Astrocyte (in vitro differentiated cells and primary cell): ENCODE data around the gene GPER1. TPM values are rescaled to one million over a fixed set of nuclear protein-coding genes. Genes with fewer than 3 reads are reported as not detected.

Source experiments
- DNase-seq: peaks from one replicate; pipeline ENCODE4 v3.0.0-alpha.2; 2010; ENCODE audit warnings: low read depth
- FAIRE-seq: peaks from 2 replicates; lab custom pipeline; 2011; peaks lifted over from hg19 to GRCh38; lab: Jason Lieb, UNC
- H2AFZ ChIP-seq: 2 replicates; pipeline ENCODE4 v1.6.0; 2012; ENCODE audit warnings: low read depth, low read length, inconsistent platforms
- H3K27ac ChIP-seq: 2 replicates; pipeline ENCODE4 v1.5.1; 2011; ENCODE audit warnings: low read depth, low read length, inconsistent platforms
- H3K27me3 ChIP-seq: 2 replicates; pipeline ENCODE4 v1.6.0; 2011; ENCODE audit warnings: low read length, inconsistent platforms; ENCODE audit not compliant: insufficient read depth
- H3K36me3 ChIP-seq: 2 replicates; pipeline ENCODE4 v1.5.1; 2011; ENCODE audit warnings: low read length, inconsistent platforms; ENCODE audit not compliant: insufficient read depth
- H3K4me1 ChIP-seq: 2 replicates; pipeline ENCODE4 v1.5.1; 2011; ENCODE audit warnings: low read length, inconsistent platforms; ENCODE audit not compliant: insufficient read depth
- H3K4me2 ChIP-seq: 2 replicates; pipeline ENCODE4 v1.6.0; 2012; ENCODE audit warnings: low read length, inconsistent platforms
- H3K4me3 ChIP-seq: 2 replicates; pipeline ENCODE4 v1.5.1; 2011; ENCODE audit warnings: low read depth, mild to moderate bottlenecking, low read length, inconsistent platforms; ENCODE audit not compliant: insufficient read depth
- H3K79me2 ChIP-seq: 2 replicates; pipeline ENCODE4 v1.6.0; 2012; ENCODE audit warnings: mild to moderate bottlenecking, low read length, inconsistent platforms; ENCODE audit not compliant: insufficient read depth
- H3K9ac ChIP-seq: 2 replicates; pipeline ENCODE4 v1.6.0; 2012; ENCODE audit warnings: mild to moderate bottlenecking, low read length, inconsistent platforms
- H3K9me3 ChIP-seq: 2 replicates; pipeline ENCODE4 v1.5.1; 2012; ENCODE audit warnings: low read depth, mild to moderate bottlenecking, low read length, inconsistent platforms; ENCODE audit not compliant: insufficient read depth
- H4K20me1 ChIP-seq: 2 replicates; pipeline ENCODE4 v1.6.0; 2012; ENCODE audit warnings: low read length, inconsistent platforms; ENCODE audit not compliant: insufficient read depth
- H3K27ac Mint-ChIP-seq: one replicate; pipeline ENCODE4 v1.8.0; 2021; ENCODE audit warnings: mild to moderate bottlenecking, mixed read lengths; ENCODE audit not compliant: unreplicated experiment
- H3K27me3 Mint-ChIP-seq: one replicate; pipeline ENCODE4 v1.8.0; 2021; ENCODE audit warnings: low read depth, mixed read lengths; ENCODE audit not compliant: unreplicated experiment
- H3K36me3 Mint-ChIP-seq: one replicate; pipeline ENCODE4 v1.8.0; 2021; ENCODE audit warnings: low read depth, mixed read lengths; ENCODE audit not compliant: unreplicated experiment
- H3K4me1 Mint-ChIP-seq: one replicate; pipeline ENCODE4 v1.8.0; 2021; ENCODE audit warnings: low read depth, mixed read lengths; ENCODE audit not compliant: unreplicated experiment
- H3K4me3 Mint-ChIP-seq: one replicate; pipeline ENCODE4 v1.8.0; 2021; ENCODE audit warnings: mild to moderate bottlenecking, moderate library complexity, mixed read lengths; ENCODE audit not compliant: unreplicated experiment
- H3K9me3 Mint-ChIP-seq: one replicate; pipeline ENCODE4 v1.8.0; 2021; ENCODE audit warnings: mild to moderate bottlenecking, mixed read lengths; ENCODE audit not compliant: unreplicated experiment
- EZH2 ChIP-seq: IDR thresholded peaks from 2 replicates; pipeline ENCODE4 v1.6.1; 2012; ENCODE audit warnings: mild to moderate bottlenecking, low read length, inconsistent platforms; ENCODE audit not compliant: insufficient read depth
- total RNA-seq: library from RNA; stranded (reverse); gene quantifications from 2 replicates; pipeline ENCODE4 v1.2.1, GENCODE V29; 2021
- TF ChIP-seq, protein P1 (sequence below): IDR thresholded peaks from 2 replicates; pipeline ENCODE4 v1.5.1; 2011; ENCODE audit warnings: low read depth, mild to moderate bottlenecking, inconsistent platforms, low read length, moderate library complexity; ENCODE audit not compliant: insufficient read depth

The GPER1 gene
- total RNA-seq, 1 donor from 2014 or later, result 17.4 TPM

DNA sequence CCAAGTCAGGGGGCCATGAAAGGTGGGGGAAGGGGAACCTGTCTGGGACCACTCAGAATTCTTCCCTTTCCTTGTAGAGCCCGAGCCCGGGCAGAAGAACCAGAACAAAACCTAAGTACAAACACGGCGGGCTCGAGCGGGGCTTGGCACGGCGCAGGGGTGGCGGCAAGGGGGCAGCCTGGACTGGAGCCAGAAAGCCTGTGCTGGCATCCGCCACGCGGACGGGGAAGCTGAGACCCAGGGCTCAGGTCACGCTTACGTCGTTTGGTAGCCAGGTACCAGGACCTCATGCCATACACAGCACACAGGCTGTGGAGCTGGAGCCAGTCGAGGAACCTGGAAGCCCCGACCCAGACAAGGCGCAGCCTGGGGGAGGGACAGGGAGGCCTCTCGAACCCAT, 6.6 kb upstream of the GPER1 start:
- peaks cover 26% of the 10 kb centered on the region for H3K4me1 ChIP-seq
- Mint-ChIP-seq H3K27me3 (no peaks in the 10 kb centered on the region), H3K4me3 (no peak overlapping the region), H3K36me3 (peaks cover 6% of the 10 kb centered on the region), H3K27ac (no peak overlapping the region), H3K4me1 (peaks cover 10% of the 10 kb centered on the region), H3K9me3 (no peaks in the 10 kb centered on the region)
- H3K79me2 ChIP-seq, result peaks cover 4% of the 10 kb centered on the region
- no peak overlapping the region for H2AFZ ChIP-seq
- no peaks in the 10 kb centered on the region for H3K27me3 ChIP-seq
- TF ChIP-seq EZH2, result no peak
- TF ChIP-seq, protein P1, sequence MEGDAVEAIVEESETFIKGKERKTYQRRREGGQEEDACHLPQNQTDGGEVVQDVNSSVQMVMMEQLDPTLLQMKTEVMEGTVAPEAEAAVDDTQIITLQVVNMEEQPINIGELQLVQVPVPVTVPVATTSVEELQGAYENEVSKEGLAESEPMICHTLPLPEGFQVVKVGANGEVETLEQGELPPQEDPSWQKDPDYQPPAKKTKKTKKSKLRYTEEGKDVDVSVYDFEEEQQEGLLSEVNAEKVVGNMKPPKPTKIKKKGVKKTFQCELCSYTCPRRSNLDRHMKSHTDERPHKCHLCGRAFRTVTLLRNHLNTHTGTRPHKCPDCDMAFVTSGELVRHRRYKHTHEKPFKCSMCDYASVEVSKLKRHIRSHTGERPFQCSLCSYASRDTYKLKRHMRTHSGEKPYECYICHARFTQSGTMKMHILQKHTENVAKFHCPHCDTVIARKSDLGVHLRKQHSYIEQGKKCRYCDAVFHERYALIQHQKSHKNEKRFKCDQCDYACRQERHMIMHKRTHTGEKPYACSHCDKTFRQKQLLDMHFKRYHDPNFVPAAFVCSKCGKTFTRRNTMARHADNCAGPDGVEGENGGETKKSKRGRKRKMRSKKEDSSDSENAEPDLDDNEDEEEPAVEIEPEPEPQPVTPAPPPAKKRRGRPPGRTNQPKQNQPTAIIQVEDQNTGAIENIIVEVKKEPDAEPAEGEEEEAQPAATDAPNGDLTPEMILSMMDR, result no peak
- no peak for FAIRE-seq
- no peak overlapping the region for H3K4me3 ChIP-seq
- DNase-seq, result no peak
- no peaks in the 10 kb centered on the region for H3K9me3 ChIP-seq
- H3K4me2 ChIP-seq, result peak overlapping the region; percentile 53
- no peaks in the 10 kb centered on the region for H3K36me3 ChIP-seq
- H4K20me1 ChIP-seq, result peaks cover 87% of the 10 kb centered on the region
- H3K27ac ChIP-seq, result no peak overlapping the region
- no peak overlapping the region for H3K9ac ChIP-seq

DNA sequence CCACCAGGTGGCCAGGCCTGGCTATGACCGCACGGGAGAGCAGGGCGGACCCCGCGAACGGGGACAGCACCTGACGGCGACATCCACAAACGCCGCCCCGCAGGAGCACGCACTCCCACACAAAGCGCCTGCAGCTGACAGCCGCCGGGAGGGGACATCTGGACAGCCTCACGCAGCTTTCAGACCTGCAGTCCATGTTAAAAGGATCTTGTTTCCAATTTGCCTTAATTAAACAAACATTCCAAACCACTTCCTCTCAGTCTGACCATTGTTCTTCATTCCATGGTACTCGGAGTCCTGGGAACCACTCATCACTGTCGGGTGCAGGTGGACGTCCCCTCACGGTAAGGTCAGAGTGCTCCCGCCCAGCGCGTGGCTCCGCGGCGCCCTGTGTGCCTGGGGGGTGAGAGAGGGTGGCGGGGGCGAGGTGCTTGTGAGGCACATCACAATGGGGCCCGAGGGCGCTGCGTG, 5.9 kb upstream of the GPER1 start:
- peaks cover 12% of the 10 kb centered on the region for H3K4me1 Mint-ChIP-seq
- H3K9me3 Mint-ChIP-seq, result no peaks in the 10 kb centered on the region
- no peak overlapping the region for H3K4me3 Mint-ChIP-seq
- H3K36me3 ChIP-seq, result no peaks in the 10 kb centered on the region
- H3K27me3 ChIP-seq, result no peaks in the 10 kb centered on the region
- H3K27ac ChIP-seq, result no peak overlapping the region
- H3K79me2 ChIP-seq, result peaks cover 4% of the 10 kb centered on the region
- no peak overlapping the region for H2AFZ ChIP-seq
- no peaks in the 10 kb centered on the region for H3K9me3 ChIP-seq
- H3K36me3 Mint-ChIP-seq, result peaks cover 6% of the 10 kb centered on the region
- peak; percentile 73 for DNase-seq
- peaks cover 85% of the 10 kb centered on the region for H4K20me1 ChIP-seq
- peak overlapping the region; percentile 53 for H3K4me2 ChIP-seq
- no peak overlapping the region for H3K4me3 ChIP-seq
- FAIRE-seq, result no peak
- no peak overlapping the region for H3K27ac Mint-ChIP-seq
- no peak overlapping the region for H3K9ac ChIP-seq
- peaks cover 27% of the 10 kb centered on the region for H3K4me1 ChIP-seq
- H3K27me3 Mint-ChIP-seq, result no peaks in the 10 kb centered on the region
- TF ChIP-seq, protein P1, result no peak
- no peak for TF ChIP-seq EZH2

DNA sequence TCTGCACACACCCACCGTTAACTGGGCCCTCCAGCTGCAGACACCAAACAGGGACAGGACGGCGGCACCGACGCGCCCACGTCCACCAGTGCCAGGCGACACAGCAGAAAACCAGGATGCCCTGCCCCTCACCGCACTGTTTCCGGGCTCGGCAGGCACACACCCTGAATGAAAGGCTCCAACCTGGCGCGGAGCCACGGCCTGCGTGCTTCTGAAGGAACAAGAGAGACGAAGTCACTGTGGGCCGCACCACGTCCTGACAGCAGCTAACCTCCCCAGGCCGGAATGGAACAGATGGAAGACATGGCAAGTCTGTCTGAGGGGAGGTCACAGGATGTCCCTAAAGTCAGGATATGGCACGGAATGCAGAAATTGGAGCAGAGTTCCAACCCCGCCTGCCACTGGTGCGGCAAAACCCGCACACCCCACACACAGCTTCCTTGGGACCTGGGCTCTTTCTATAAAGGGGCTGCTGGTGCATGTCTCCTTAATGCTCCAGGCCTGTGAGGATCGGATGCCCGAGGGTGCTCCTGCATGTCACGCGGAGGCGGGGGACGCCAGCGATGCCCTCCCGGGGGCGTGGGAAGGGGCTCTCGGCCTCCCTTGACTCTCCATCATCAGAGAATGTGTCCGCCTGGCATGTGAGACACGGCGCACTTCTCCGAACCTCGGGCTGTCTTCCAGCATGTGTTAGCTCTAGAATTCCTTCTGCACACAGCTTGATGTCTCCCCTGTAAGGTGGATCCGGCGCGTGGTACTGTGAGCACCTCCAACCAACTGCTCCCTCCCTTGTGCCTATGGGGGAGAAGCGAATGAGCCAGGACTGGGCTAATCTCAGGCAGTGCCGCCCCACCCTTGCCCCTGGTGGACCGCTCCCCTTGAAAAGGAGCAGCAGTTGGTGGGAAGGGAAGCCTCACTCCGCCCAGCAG, 3.9 kb upstream of the GPER1 start:
- H3K4me3 Mint-ChIP-seq, result no peak overlapping the region
- peaks cover 31% of the 10 kb centered on the region for H3K4me1 Mint-ChIP-seq
- no peak overlapping the region for H2AFZ ChIP-seq
- FAIRE-seq, result no peak
- no peak overlapping the region for H3K4me3 ChIP-seq
- peaks cover 4% of the 10 kb centered on the region for H3K79me2 ChIP-seq
- no peak overlapping the region for H3K27ac ChIP-seq
- H3K27ac Mint-ChIP-seq, result no peak overlapping the region
- no peak overlapping the region for H3K9ac ChIP-seq
- H4K20me1 ChIP-seq, result peaks cover 92% of the 10 kb centered on the region
- no peaks in the 10 kb centered on the region for H3K9me3 Mint-ChIP-seq
- H3K9me3 ChIP-seq, result no peaks in the 10 kb centered on the region
- H3K27me3 Mint-ChIP-seq, result no peaks in the 10 kb centered on the region
- no peak for DNase-seq
- TF ChIP-seq EZH2, result no peak
- TF ChIP-seq, protein P1, result no peak
- no peaks in the 10 kb centered on the region for H3K27me3 ChIP-seq
- H3K4me2 ChIP-seq, result no peak overlapping the region
- H3K36me3 Mint-ChIP-seq, result peaks cover 8% of the 10 kb centered on the region
- peaks cover 48% of the 10 kb centered on the region for H3K4me1 ChIP-seq
- H3K36me3 ChIP-seq, result no peaks in the 10 kb centered on the region
